A673 (cell line): ENCODE data around the gene SINHCAF. TPM values are rescaled to one million over a fixed set of nuclear protein-coding genes. Genes with fewer than 3 reads are reported as not detected.

ENCODE experiments used
- BruUV-seq: library from RNA; stranded (reverse); fragments of 400-500 nt; replicated peaks from 2 replicates; lab custom pipeline; 2021; lab: Mats Ljungman, UMichigan
- CTCF ChIA-PET: fragments of 300-600 bp; sonication (Branson Sonifier 250); formaldehyde crosslinking; loops from one replicate; lab custom pipeline; 2022; ENCODE audit warnings: antibody characterized with exemption; lab: Charles Lee
- POLR2A ChIA-PET: fragments of 300-600 bp; sonication (Branson Sonifier 250); formaldehyde crosslinking; loops from one replicate; lab custom pipeline; 2022; ENCODE audit warnings: antibody characterized with exemption; ENCODE audit not compliant: low non-redundant PET; lab: Charles Lee
- DNase-seq: peaks from one replicate; pipeline ENCODE4 v3.0.0-alpha.2; 2015; ENCODE audit warnings: low spot score
- H3K27ac ChIP-seq: fragments of 200-600 bp; sonication (generic); 2 replicates; pipeline ENCODE4 v1.5.1; 2016; ENCODE audit warnings: mixed run types, low read depth, mild to moderate bottlenecking, mixed read lengths, antibody characterized with exemption, low read length; ENCODE audit not compliant: poor library complexity, severe bottlenecking
- H3K27me3 ChIP-seq: fragments of 200-600 bp; sonication (generic); replicated peaks from 2 replicates; pipeline ENCODE4 v1.6.1; 2017; ENCODE audit warnings: mixed run types, low read depth, mild to moderate bottlenecking, mixed read lengths, antibody characterized with exemption, low read length; ENCODE audit not compliant: insufficient read depth, poor library complexity
- H3K36me3 ChIP-seq: fragments of 200-600 bp; sonication (generic); 2 replicates; pipeline ENCODE4 v1.6.1; 2016; ENCODE audit warnings: mixed run types, mild to moderate bottlenecking, mixed read lengths, antibody characterized with exemption, low read length; ENCODE audit not compliant: insufficient read depth, poor library complexity, severe bottlenecking
- H3K4me1 ChIP-seq: fragments of 200-600 bp; sonication (generic); 2 replicates; pipeline ENCODE4 v1.6.1; 2017; ENCODE audit warnings: mixed run types, mild to moderate bottlenecking, mixed read lengths, antibody characterized with exemption, low read length; ENCODE audit not compliant: insufficient read depth, poor library complexity, severe bottlenecking
- H3K4me3 ChIP-seq: fragments of 200-600 bp; sonication (generic); 2 replicates; pipeline ENCODE4 v1.5.1; 2016; ENCODE audit warnings: low read depth, mixed run types, mild to moderate bottlenecking, mixed read lengths, low read length; ENCODE audit not compliant: poor library complexity, severe bottlenecking
- H3K9me3 ChIP-seq: fragments of 200-600 bp; sonication (generic); 2 replicates; pipeline ENCODE4 v1.6.1; 2016; ENCODE audit warnings: mixed run types, low read depth, mild to moderate bottlenecking, mixed read lengths, antibody characterized with exemption, low read length; ENCODE audit not compliant: poor library complexity, severe bottlenecking
- CTCF ChIP-seq: fragments of 300-800, 200-600 bp; sonication (generic); conservative IDR thresholded peaks from 2 replicates; pipeline ENCODE4 v1.5.1; 2017; ENCODE audit warnings: low read depth, mild to moderate bottlenecking, antibody characterized with exemption, low read length, moderate library complexity, mixed read lengths
- EZH2 ChIP-seq: fragments of 200-600 bp; sonication (generic); IDR thresholded peaks from 2 replicates; pipeline ENCODE4 v1.6.1; 2017; ENCODE audit warnings: borderline replicate concordance, low read depth, mild to moderate bottlenecking, mixed read lengths, antibody characterized with exemption, low read length; ENCODE audit not compliant: poor library complexity, severe bottlenecking
- intact Hi-C: fragments of 100-400 bp; cut with micrococcal nuclease; formaldehyde crosslinking; loops from one replicate; pipeline ENCODE4 v1.10.0; 2022; ENCODE audit not compliant: unreplicated experiment
- total RNA-seq: library from RNA; stranded (reverse); gene quantifications from 2 replicates; pipeline ENCODE4 v1.2.3, GENCODE V29; 2021

Gene SINHCAF
- total RNA-seq, 1 experiment from 2014 or later, result 137 TPM

DNA sequence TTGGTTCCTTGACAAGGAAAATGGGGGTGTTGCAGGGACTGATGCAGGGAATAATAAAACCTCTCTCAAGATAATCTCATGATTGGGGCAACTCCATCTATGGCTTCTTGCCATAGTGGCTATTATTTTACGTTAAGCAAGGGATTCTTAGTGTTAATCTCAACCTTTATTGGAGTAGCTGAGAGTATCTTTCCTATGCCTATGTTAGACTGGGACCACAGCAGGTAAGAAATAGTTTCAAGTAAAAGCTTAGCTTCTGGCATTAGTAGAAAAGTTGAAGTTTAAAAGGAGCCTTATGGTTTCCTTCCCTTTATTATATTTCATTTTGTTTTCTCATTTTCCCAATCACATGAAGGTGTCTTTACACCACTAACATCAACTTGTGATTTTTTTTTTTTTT, 16.7 kb downstream of the SINHCAF start:
- no peaks in the 10 kb centered on the region for H3K27me3 ChIP-seq
- H3K27ac ChIP-seq, result no peak overlapping the region
- H3K9me3 ChIP-seq, result no peaks in the 10 kb centered on the region
- no peak for DNase-seq
- ChIA-PET POLR2A (no interaction called here), CTCF (no interaction called here)
- BruUV-seq, result no TSS peak
- intact Hi-C loops, result no loop called here
- peaks cover 3% of the 10 kb centered on the region for H3K4me1 ChIP-seq
- H3K36me3 ChIP-seq, result peaks cover 9% of the 10 kb centered on the region
- TF ChIP-seq EZH2 (no peak), CTCF (no peak)
- H3K4me3 ChIP-seq, result no peak overlapping the region

- Histone ChIP-seq H3K27ac (no peak overlapping the region), H3K4me1 (peaks cover 3% of the 10 kb centered on the region), H3K4me3 (no peak overlapping the region), H3K36me3 (peaks cover 13% of the 10 kb centered on the region), H3K27me3 (no peaks in the 10 kb centered on the region), H3K9me3 (no peaks in the 10 kb centered on the region)
- DNase-seq, result no peak
- ChIA-PET POLR2A (no interaction called here), CTCF (no interaction called here)
- TF ChIP-seq EZH2 (no peak), CTCF (no peak)
- BruUV-seq, result no TSS peak
- intact Hi-C loops, result no loop called here
Measured at GRCh38 chr12:31308116-31308515, 17.8 kb downstream of the SINHCAF start.

GRCh38 chr12:31306866-31307265, 19.1 kb downstream of the SINHCAF start:
- POLR2A ChIA-PET, result no interaction called here
- no peaks in the 10 kb centered on the region for H3K9me3 ChIP-seq
- intact Hi-C loops, result no loop called here
- TF ChIP-seq EZH2, result no peak
- no peak for TF ChIP-seq CTCF
- H3K36me3 ChIP-seq, result peaks cover 16% of the 10 kb centered on the region
- CTCF ChIA-PET, result no interaction called here
- no peaks in the 10 kb centered on the region for H3K27me3 ChIP-seq
- H3K27ac ChIP-seq, result no peak overlapping the region
- no TSS peak for BruUV-seq
- peaks cover 3% of the 10 kb centered on the region for H3K4me1 ChIP-seq
- DNase-seq, result no peak
- no peak overlapping the region for H3K4me3 ChIP-seq
